Activated CD4-positive, alpha-beta T cell treated with anti-CD3 and anti-CD28 coated beads, Interleukin-2, amount 50 U/mL, for 48 hours (primary cell): ENCODE results near the gene TSPAN14.
A peak's percentile ranks its signal among the peaks of the same experiment; 100 is the strongest.

ENCODE experiments used
- DNase-seq, 2 experiments: peaks; one replicate each; pipeline ENCODE4 v3.0.0-alpha.2; 2020

TSPAN14 gene

DNA sequence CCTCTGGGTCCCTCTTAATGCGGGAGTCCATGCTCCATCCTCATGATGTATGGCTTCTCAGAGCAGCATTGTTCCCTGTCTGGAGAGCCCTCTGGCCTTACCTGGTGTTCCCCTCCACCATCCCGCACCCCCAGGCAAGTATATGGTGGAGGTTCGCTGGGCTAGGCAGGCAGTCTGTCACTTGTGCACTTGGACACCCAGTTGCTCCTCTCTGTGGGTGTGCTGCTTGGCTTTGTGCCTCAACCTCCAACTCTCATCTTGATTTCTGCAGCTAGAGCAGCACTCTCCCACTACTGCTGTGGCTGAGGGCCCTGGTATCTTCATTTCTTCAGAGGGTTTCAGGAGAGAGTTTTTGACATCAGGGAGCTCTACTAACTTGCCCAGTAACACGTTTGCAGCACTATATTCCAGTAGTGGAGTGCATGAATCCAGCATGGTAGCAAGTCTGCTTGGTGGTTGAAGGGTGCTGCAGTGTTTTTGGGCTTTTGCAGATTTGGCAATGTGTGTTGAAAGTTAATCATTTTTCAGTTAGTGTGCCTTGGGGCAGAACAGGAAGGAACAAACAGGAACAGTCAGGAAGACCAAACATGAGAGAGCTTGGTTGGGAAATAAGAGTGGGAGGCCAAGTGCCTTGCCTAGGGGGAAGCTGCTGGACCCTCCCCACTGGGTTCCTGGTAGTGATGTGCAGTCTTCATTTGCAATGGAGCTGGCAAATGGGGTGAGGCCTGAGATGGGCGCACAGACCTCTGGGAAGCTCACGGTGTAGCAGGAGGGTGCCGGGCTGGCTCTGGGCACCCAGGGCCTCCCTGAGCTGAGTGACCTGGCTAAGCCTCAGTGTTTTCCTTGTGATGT is 37.4 kb downstream of the TSPAN14 start:
- DNase-seq, result no peak

DNA sequence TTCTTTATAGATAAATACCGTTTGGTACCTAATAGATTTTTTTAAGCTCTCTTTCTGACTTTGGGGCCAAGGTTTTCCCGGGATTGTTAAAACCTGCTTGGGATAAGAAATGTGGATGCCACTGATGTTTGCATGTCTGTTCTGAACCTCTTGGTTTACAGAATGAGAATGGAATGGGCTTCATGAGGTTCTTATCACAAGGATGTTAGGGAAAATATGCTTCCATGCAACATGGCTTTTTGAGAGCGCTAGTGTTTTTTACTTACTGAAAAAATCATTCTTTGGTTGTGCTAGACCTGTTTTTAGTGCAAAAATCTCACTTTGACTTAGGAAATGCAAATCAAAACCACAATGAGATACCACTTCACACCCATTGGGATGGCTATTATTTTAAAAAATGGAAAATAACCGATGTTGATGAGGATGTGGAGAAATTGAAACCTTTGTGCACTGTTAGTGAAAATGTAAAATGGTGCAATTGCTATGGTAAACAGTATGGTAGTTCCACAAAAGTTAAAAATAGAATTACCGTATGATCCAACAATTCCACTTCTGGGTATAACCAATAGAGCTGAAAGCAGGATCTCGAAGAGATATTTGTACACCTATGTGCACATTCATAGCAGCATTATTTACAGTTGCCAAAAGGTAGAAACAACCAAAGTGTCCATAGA is 38.9 kb downstream of the TSPAN14 start:
- no peak for DNase-seq

DNA sequence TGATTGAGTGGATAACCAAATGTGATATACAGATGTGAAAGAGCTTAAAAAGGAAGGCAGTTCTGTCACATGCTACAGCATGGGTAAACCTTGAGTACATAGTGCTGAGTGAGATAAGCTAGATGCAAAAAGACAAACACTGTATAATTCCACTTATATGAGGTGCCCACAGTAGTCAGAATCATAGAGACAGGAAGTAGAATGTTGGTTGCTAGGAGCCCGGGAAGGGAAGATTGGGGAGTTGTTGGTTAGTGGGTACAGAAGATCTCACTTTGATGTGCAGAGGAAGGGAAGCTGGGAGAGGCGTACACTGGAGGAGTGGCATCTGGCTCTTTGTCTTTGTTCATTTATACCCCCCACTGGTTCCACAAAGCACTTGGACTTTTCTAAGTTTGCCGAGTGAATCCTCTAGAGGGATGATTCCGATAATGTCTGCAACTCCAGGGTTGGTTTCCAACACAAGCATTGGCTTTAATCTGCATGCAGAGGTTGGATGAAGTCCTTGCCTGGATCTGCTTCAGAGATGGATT is 39.5 kb downstream of the TSPAN14 start:
- no peak for DNase-seq

DNA sequence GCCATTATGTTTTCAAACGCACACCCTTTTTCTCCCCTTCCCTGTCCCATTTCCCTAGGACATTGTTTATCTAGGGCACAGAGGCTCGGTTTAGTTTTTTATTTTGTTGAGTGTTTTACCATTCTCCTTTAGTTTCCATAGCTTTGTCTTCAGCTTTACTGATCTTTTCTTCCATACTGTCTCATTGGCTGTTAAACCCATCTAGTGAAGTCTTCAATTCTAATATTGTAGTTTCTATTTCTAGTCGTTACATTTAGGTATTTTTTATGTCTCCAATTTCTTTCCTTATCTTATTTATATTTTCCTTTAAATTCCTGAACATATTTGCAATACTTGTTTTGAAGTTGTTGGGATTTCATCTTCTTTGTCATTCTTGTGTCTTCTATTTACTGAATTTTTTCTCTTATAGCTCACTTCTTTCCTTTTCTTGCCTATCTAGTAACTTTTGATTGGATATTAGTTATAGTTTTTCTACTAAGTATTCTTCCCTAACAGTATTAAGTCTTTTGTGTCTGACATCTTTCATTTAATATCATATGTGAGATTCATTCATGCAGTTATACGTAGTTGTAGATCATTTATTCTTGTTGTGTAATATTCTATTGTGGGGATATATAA is 42.6 kb downstream of the TSPAN14 start:
- no peak for DNase-seq

DNA sequence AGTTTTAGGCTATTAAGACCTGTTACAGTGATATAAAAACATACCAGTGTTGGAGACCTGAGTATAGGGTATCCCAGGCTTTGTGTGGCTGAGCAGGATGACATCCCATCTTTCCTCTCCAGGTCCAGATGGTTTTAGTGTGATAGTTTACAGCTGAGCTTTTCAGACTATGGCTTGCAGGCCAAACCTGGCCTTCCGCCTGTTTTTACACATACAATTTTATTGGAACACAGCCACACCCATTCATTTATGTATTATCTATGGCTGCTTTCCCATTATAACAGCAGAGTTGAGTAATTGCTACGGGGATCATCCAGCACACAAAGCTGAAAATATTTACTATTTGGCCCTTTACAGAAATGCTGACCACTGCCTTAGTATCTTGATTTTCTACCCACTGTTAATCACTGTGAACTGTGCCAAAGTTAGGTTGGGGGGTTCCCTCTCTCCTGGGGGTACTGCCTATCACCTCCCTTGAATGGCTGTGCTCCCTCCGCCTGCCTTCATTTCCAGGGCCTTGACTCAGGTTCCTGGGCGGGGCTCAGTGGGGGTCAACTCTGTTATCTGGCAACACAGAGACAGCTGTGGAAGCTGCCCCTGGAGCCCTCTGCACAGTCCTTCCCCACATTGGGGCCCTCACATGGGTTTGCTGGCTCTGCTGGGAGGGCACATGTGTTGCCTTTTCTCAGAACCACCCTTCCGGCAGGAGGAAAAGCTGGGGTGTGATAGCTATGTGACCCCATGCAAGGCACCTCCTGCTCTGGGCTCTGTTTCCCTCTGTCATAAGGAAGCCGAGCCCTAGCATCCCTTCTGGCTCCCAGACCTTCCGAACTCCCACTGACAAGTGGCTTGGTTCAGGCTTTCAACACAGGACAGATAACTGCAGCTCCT is 43.3 kb downstream of the TSPAN14 start:
- DNase-seq, result peak in 1 of 2 experiments; percentile 28

DNA sequence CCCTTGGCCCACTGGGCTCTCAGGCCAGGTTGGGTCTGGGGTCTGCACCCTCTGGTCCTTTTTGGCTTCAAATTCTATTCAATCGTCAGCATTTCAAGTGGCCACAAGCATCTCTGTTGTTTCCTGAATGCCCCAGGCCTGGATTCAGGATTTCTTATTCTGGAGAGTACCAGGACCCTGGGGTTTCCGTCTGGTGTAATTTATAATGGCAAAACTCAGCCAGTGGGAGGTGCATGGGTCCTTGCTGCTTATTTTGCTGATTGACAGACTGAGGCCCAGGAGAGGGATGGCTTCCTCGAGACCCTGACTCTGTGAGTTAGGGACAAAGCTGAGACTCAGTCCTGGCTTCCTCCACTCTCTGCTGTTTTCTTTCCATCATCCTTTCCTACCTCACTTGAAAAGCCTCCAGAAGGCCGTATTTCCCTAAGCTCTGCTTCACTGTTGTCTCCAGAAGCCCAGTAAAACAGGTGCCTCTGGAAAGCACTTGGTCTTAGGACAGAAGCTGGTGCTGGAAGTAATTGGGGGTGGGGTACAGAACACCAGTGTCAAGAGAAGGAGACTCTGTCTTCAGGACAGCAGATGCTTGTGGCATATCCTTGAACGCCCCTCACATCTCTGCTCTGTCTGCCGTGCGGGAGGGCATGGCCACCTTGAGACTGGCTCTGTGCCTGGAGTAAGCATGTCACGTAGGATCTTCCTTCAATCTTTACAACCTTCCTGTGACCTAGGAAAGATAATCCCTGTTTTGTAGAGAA is 44.1 kb downstream of the TSPAN14 start:
- DNase-seq, result no peak

DNA sequence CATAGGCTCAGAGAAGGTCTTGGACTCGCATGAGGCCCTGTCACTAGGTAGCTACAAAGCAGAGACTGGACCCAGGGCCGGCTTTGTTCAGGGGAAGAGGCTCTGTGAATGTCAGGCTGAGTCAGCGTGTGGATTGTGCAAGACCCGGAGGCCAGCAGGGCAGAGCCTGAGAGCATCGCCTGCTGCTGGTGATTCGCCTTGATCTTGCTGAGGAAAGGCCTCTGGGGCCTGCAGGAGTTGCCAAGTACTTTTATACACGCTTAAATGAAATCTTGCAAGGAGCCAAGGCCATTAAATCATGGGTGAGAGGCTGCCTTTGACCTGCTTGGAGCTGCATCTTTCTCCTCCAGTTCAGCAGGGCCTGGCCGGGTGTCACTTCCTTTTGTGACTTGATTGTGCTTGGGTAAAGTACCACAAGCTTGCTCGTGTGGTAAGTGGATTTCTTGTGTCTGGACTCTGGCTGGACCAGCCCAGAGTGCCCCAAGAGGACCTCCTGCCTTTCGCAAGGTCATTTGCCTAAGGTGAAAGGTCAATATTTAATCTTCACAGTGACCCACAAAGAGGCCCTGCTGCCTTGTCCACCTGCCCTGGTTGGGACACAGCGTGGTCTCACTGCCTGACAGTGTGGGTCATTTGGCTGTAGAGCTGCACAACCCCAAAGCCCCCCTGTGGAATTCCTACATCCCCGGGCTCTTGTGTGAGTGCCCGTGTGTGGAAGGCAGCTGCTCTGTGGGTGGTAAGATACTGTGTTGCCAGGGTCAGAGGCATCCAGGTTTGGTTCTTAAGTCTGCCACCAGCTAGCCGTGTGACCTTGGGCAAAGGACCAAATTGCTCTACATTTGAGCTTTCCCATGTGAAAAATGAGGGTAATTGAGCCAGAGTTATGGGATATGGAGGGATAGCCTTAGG is 45.0 kb downstream of the TSPAN14 start:
- peak; percentile 72 to 79 for DNase-seq

DNA sequence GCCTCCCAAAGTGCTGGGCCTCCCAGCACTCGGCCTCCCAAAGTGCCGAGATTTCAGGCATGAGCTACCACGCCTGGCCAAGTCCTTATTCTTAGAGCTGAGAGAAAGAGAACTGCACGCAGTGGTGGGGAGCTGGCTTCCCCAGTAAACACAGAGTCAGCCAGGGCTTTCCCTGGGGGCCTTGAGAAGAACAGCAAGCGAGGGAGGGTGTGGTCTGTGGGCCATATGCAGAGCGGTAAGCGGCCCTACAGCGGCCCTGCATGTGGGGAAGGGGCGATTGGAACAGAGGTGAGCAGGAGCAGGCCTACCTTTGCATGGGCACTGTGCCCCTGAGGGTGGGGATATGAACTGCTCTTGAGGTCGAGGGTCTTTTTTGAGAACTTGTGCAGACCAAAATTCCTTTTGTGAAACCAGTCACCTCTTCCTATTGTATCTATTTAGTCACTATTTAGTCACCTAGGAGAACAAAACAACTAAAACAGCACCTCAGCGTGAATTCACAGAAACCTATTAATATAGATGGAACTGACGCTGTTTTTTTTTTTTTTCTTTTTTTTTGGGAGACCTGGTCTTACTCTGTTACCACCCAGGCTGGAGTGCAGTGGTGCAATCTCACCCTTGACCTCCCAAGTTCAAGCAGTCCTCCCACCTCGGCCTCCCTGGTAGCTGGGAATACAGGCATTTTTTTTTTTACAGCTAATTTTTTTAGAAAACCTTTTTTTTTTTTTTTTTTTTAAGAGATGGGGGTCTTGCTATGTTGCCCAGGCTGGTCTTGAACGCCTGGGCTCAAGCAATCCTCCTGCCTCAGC is 46.7 kb downstream of the TSPAN14 start:
- peak; percentile 50 to 64 for DNase-seq

DNA sequence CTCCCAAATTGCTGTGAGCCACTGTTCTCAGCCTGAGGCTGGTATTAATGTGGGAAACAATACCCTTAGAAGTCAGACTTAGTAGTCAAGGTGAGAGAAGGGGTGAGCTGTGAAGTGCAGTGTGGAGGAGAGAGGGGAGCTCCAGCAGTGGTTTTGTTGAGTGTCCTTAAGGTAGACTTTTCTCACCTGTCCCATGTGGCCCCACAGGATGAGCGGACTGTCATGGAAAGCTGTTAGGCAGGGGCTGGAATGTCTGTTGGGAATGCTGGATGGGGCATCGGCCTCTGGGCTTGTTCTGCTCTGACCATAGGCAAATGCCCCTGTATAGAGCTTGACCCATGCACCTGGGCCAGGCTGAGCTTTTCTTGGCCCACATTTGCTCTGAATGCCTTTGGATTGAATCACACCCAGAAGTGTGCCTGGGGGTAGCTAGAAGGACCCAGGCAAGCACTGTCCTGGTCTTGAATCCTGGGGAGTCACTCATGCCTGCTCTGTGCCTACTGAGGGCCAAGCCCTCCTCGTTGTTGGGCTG is 47.3 kb downstream of the TSPAN14 start:
- DNase-seq, result no peak

DNA sequence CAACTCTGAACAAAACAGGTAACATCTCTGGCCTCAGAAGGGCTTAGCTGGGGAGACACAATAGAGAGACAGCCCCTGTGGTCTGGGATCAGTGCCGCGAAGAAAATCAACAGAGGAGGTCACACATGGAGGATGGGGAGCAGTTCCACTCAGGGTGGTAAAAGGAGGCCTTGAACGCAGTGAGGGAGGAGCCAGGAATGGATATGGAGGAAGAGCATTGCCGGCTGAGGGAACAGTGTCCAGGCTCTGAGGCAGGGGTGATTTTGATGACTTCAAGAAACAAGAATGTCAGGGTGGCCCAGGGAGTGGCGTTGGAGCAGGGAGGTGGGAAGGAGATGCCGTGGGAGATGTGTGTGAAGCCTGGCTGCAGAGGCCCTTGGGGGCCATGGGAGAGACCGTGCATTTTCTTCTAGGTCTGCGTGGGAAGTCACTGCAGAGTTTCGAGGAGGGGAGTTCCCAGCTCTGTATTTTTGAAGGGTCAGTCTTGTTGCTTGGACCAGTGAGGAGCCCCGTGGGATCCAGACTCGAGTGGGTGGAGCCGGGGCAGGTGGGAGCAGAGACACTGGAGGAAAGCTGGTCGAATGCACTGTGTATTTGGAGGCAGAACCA is 47.9 kb downstream of the TSPAN14 start:
- no peak for DNase-seq

DNA sequence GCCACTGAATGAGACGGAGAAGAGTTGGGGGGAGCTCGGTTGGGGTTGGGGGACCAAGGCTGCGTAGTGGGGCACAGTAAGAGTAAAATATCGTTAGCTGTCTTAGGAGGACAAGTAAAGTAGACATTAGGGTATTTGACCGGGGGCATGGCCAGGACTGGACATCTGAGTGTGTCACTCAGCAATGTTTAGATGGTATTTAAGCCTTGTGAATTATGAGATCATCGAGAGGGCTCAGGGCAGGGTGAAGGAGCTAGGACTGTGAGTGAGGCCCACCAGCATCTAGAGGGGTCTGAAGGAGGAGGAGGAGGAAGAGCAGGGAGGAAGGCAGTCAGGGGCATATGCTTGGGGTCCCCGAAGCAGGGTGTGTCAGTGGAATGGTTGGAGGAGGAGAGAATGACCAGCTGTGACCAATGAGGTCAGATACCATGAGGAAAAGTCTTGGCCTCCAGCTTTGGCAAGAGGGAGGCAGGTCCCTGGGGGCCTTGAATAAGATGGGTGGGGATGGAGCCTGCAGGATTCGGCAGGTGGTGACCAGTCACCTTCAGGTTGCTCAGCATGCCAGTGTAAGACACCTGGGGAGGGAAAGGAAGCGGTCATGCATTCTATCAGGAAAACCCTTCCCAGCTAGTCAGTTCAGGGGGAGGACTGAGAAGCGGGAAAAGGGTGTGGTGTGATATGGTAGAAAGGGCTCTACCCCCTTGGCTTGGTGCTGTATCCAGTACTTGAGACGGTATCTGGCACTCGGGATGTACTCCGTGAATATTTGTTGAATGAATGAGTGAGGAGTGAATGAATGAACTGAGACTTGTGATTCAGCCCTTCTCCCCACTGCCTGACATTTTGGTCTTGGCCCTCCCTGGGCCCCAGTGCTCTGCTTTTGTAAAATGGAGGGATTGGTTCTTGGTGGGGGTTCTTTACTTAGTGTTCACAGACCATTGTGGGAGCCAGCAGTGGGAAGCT is 48.8 kb downstream of the TSPAN14 start:
- no peak for DNase-seq

DNA sequence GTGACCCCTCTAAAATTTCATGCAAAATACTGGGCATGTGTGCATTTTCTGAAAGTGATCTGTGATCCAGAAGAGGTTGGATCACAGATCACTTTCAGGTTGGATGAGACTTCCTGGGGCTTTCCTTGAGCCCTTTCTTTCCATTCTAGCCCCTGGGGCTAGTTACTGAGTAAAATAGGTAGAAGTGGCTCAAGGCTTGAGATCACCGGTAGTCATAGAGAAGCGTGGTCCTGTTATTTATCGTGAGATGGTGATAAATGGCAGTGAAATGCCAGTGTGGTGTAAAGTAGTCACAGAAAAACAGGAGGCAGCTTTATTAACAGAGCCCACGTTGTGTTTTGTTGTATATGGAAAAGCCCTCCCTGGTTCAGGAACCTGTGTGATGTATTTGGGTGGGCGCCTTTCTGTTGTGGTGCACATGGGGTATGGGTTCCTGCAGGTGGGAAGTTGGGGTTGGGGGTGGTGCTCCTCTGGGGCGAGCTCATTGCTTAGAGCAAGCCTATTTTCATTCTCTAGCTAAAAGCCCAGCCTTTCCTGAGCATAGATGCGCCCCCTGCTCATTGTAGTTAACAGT is 49.6 kb downstream of the TSPAN14 start:
- DNase-seq, result no peak

DNA sequence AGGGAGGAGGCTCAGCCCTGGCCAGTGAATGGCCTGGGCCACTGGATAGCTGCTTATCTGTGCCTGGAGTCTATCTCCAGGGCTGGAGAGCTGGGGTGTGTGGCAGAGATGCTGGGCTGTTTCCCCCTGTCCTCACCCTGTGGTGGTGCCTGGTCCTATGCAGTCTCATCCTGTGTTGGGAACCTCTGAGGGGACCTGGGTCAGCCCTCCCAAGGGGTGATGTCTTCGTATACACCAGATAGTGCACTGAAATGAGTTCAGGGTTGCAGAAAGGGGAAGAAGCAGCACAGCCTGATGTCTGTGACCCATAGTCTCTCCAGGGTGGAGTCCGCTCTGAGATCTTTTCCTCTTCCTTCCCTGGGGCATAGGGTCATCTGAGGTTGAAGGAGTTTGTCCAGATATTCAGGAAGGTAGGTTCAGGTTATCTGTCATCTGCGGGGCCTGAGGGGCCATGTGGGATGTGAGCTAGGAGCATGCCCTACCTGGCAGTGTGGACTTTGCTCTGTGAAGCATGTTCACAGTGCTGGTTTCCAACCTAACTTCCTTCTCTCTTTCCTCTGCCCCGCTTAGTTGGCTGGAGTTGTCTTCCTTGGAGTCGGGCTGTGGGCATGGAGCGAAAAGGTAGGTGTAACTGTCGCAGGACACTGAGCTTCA is 50.2 kb downstream of the TSPAN14 start:
- no peak for DNase-seq

DNA sequence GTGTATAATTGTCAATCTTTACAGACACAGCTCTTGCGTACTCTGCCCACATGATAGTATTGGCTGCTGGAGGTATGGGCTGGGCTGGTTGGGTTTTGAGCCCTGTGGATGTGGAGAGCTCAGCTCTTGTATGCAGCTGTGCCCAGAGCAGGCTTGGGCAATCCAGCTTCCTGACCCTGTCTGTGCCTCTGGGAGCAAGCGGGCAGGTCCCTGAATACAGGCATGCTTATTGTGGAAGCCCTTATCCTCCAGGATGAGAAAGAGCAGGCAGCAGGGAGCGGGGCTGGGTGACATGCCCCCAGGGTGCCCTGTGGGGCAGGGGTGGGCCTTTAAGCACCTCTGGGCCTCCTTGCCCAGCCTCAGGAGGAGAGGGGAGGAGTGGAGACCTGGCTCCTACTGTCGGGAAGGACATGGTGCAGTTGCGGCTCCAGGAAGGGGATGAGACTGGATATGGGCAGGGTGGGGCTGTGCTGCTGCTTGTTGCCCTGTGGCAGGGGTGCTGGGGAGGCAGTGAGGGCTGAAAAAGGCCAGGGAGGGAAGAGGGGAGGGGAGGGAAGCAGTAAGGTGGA is 50.9 kb downstream of the TSPAN14 start:
- no peak for DNase-seq

DNA sequence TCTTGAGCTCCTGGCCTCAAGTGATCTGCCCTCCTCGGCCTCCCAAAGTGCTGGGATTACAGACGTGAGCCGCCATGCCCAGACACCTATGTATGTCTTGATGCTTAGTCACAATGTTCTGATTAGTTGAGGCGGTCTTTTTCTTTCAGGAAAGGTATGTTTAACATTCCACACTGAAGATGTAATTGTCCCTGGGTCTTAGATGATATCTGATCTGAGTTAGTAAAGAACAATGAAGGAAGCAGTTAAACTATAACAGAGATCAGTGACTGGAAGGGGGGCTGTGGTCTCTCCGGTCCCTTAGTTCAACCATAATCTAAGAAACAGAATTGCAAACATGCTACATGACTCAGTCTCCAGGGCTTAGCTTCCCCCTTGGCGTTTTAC is 52.1 kb downstream of the TSPAN14 start:
- no peak for DNase-seq

DNA sequence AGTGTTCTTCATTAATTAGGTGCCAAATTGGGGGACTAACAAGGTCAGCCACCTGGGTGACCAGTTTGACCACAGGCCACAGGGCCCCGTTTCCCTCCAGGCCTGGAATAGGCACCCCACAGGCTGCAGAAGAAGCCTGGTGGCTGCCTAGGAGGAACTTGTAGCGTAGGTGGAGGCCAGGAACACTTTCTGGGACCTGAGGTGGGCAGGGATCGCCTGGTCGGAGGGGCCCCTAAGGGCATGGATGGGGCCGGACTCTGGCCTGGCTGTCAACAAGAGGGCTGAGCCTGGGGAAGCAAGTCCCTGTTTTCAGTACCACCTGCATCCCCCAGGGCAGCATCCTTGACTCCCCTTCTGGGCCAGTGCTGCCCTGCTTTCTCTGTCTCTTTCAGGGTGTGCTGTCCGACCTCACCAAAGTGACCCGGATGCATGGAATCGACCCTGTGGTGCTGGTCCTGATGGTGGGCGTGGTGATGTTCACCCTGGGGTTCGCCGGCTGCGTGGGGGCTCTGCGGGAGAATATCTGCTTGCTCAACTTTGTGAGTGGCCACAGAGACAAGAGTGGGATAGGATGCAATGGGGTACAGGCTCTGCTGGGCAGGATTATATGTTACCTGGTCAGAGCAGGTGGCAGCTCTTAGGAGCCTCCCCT is 52.9 kb downstream of the TSPAN14 start:
- no peak for DNase-seq
